T follicular helper cell (primary cell): ENCODE results near the gene CCDC87.
"Not testable (repeated sequence)": the region's sequence is repeated elsewhere in the genome, so short reads cannot be mapped to it uniquely, and the experiment has no call there.

Experiments
- DNase-seq: peaks from one replicate; pipeline ENCODE4 v3.0.0-alpha.2; 2020; ENCODE audit warnings: low read depth
- total RNA-seq, 2 experiments: gene quantifications; one replicate each; lab custom pipeline; 2026; lab: John Stamatoyannopoulos, UW

The CCDC87 gene, protein sequence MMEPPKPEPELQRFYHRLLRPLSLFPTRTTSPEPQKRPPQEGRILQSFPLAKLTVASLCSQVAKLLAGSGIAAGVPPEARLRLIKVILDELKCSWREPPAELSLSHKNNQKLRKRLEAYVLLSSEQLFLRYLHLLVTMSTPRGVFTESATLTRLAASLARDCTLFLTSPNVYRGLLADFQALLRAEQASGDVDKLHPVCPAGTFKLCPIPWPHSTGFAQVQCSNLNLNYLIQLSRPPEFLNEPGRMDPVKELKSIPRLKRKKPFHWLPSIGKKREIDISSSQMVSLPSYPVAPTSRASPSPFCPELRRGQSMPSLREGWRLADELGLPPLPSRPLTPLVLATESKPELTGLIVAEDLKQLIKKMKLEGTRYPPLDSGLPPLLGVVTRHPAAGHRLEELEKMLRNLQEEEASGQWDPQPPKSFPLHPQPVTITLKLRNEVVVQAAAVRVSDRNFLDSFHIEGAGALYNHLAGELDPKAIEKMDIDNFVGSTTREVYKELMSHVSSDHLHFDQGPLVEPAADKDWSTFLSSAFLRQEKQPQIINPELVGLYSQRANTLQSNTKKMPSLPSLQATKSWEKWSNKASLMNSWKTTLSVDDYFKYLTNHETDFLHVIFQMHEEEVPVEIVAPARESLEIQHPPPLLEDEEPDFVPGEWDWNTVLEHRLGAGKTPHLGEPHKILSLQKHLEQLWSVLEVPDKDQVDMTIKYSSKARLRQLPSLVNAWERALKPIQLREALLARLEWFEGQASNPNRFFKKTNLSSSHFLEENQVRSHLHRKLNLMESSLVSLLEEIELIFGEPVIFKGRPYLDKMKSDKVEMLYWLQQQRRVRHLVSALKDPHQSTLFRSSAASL
- total RNA-seq = 0.39 to 0.66 reads per million in 2 experiments

DNA sequence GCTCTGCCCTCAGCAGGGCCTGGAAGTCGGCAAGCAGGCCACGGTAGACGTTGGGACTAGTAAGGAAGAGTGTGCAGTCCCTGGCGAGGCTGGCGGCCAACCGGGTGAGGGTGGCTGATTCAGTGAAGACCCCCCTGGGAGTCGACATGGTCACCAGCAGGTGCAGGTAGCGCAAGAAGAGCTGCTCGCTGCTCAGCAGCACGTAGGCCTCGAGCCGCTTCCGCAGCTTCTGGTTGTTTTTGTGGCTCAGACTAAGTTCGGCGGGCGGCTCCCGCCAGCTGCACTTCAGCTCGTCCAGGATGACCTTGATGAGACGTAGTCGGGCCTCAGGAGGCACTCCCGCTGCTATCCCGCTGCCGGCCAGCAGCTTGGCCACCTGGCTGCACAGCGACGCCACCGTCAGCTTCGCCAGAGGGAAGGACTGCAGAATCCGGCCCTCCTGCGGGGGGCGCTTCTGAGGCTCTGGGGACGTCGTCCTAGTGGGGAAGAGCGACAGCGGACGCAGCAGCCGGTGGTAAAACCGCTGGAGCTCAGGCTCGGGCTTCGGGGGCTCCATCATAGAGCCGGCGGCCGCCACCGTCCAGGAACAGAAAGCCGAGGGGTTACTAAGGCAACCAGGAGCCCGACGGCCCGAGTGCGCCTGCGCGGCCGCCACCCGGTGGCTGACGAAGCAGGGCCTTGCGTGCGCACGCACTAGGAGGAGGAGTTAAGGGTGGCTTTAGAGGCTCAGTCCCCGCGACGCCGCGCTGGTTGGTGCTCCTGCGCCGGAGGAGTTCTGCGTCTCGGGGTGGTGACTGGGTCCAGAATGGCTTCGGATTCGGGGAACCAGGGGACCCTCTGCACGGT, at the start of gene CCDC87, which contains the start of gene CCS:
Gene CCDC87, minus strand, starts transcription at position 607 of the 846 bp plus-strand sequence. Its CDS starts 48 bp downstream, at position 559.
Gene CCS, plus strand, starts transcription at position 729 of the 846 bp plus-strand sequence. Its CDS starts 77 bp downstream, at position 806.
- peak; percentile 98 for DNase-seq

DNA sequence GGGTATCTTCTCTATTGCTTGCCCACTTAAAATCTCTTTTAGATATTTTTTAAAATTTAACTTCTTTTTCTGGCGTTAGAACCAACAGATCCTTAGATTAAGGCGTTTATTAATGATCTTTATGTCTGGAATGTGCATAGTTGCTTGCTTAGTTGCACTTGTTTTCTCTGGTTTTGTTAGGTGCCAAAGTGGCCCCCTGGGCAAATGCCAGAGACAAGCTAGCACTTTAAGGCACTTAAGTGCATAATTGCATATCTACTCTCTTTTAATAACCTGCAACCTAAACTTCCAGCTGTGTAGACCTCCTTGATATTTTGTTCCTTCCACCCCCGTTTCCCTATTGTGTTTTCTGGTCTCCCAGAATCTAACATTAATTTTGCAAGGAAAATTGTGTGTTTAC, 49.0 kb upstream of the CCDC87 start:
- no peak for DNase-seq

DNA sequence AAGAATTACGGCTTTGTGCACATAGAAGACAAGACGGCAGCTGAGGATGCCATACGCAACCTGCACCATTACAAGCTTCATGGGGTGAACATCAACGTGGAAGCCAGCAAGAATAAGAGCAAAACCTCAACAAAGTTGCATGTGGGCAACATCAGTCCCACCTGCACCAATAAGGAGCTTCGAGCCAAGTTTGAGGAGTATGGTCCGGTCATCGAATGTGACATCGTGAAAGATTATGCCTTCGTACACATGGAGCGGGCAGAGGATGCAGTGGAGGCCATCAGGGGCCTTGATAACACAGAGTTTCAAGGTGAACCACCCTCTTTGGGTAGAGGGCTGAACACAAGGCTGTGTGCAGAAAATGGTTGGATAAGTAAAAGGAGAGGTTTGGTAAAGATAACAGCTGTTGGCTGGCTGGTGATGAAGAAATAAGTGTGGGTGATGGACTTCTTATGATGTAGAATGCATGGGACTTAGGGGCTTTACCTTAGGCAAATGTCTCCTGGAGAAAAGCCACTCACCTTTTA, 47.0 kb upstream of the CCDC87 start:
- not testable (repeated sequence) for DNase-seq

DNA sequence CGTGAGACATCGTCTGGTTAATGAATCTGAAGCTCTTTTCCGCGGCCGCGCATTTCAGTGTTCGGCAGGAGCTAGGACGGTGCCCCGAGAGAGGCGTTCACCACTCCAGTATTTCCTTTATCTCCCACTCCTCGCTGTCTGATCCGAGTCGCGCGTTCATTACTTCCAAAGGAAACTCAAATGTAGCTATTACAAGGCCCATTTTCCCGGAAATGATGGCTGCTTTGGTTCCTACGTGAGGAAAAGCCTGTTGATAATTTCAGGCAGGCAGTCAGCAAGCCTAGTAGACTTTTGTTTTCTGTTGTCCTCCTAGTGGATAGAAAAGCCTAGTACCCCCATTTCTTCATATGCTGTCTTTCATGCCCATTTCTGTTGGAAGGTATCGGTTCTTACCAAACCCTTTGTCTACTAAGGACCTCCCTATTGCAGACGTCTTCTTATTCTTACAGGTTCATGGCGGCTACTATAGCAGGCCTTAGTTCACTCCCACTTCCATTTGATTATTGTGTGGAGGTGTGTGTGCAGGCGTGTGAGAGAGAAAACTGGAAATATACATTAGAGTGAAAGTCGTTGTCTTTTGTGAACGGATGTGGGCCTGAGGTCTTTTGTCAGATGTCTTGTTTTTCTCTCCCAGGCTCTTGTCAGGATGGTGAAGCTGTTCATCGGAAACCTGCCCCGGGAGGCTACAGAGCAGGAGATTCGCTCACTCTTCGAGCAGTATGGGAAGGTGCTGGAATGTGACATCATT, 46.4 kb upstream of the CCDC87 start:
- no peak for DNase-seq

DNA sequence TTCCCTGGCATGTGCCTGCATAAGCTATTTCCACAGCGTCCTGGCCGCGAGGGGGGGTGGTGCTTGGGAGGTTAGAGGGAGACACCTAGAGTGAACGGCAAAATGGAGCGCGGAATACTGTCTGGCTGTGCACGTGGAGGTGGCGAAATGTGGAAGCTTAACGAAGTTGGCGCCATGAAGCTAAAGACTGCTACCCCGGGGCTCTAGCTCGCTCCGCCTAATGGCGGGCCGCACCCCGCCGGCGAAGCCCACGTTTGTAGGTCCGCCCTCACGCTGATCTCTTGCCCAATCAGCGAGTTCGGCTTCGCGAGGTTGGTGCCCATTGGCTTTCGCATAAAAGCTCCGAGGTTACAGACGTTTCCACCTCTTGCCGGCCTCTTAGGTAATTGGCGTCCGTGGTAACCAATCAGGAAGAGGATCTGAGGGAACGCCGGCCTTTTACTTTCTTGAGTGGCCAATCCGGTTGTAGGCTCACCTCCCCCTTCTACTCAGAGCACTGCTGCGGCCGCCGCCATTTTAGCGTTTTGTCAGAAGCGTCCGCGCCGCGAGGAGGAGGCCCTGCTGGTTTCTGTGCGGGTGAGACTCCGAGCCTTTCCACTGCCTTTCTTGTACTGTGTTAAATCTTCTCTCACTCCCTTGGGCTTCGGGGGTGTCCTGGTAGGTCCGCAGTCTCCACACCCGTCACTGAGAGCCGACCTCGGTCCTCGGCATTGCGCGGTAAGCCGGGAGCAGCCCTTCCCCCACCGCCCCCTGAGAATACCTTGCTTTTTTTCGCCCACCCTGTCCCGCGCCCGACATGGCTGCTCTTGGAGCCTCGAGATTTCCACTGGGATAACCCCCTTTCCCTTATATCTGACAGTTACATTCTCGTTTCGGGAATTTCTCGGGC, 45.6 kb upstream of the CCDC87 start, which contains the start of gene RBM4:
Gene RBM4, plus strand, starts transcription at position 527 of the 889 bp plus-strand sequence. CDS start 1,009 bp downstream, outside the sequence.
- peak; percentile 96 for DNase-seq

DNA sequence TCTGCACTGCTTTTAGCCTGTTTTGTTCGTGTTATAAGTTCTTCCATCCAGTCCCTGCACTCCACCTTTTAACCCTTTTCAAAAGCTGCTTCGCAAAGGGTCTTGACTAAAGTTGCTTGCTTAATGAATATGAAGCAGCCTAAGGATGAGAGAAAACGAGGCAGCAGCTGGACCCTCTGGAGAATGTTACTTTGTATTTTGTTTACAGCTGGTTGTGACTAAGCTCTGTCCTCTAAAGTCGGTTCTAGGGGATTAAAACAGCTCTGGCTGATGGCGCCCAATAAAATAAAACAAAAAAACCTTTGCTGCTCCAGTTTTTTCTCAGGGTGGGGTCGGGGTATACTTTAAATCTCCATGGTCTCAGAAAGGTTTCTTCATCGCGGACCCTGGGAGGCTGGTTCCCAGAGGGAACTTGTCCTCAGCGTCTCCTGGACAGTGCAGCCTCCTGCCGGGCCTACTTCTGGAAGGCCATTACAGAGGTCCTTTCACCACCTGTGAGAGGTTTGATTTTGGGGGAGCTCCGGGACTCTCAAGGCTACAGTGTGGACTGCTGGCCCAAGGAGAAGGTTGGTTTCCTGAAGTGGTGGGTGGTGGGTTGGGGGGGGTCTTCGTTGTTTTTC, 44.8 kb upstream of the CCDC87 start:
- no peak for DNase-seq

DNA sequence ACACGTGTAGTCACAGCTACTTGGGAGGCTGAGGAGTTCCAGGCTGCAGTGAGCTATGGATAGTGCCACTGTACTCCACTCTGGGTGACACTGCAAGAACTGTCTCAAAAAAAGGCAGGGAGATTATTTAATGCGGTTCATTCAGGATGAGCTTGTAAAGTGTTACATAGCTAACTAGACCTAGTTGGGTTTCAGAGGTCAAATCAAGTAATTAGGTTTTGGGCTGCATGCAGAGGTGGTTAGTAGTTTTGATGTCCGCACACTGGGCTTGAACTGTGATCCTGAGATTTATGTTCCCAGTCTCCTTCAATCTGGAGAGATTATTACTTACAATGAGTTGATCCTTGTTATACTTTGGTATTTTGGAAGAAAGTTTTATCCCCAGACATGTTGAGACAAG, 43.5 kb upstream of the CCDC87 start:
- no peak for DNase-seq

DNA sequence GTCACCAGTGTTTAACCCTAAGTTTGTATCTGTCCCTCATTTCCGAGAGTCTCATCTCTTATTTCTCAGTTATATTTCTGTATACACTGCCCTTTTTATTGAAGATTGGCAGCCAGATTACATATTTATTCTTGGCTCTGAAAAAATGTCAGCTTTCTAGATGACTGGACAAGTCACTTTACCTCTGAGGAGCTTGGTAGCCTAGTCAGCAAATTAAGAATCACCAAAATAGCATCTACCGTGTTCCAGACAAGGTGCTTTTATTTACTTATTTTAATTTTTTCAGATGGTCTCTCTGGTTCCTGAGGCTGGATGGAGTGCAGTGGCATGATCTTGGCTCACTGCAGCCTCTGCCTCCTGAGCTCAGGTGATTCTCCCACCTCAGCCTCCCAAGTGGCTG, 40.1 kb upstream of the CCDC87 start:
- no peak for DNase-seq

DNA sequence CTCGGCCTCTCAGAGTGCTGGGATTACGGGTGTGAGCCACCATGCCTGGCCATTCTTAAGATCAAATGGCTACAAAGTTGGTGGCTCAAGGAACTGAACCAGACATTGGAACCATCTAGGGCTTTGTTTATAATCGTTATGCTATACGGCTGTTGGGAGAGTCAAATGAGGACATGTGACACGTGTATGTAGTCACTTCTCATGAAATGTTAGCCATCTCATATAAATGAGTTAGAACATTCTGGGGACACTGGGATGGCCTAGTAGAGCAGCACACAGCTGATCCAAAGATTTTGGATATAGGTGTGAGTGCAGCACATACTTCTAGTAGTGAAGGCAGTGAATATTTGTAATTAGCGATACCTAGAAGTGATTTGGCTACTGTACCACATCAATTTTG, 39.0 kb upstream of the CCDC87 start:
- no peak for DNase-seq

DNA sequence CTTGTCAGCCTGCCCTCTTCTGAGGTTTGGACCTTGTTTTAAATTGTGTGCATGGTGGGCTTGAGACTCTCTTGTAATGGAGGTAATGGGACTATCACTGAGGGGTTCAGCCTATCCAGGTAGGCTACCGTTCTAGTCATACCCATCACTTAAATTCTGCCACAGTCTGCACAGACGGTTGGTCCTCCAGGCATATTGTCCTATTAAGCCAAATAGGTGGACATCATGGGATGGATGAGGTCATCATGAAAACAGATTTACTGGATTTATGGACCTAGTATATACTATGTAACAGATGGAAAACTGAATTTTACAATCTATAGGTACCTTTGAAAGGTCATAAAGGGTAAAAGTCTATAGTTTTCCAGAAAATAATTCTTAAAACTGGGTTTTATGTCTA, 36.5 kb upstream of the CCDC87 start:
- DNase-seq = no peak

DNA sequence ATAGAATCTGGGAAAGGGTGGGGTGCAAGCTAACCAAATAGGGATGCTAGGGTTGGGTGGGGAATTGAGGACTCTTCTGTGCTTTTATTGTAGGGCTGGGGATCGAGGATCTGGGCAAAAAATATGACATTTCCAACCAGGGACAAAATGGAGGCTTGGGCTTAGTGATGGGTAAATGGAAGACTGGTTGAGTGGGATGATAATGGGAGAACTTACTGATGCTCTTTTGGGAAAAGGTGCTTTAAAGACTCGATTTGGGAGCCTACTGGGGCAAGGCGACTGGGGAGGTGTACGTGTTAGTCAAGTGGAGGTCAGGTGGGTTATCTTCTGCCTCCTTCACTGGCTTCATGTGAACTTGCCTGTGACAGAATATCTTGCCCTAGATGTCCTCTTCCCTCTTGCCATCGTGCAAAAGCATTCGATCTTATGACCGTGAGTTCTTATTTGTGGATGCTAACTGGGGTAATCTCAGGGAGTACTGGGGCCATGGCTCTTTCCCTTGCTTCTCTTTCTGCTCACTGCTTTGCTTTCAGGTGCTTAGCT, 35.3 kb upstream of the CCDC87 start:
- DNase-seq = no peak

DNA sequence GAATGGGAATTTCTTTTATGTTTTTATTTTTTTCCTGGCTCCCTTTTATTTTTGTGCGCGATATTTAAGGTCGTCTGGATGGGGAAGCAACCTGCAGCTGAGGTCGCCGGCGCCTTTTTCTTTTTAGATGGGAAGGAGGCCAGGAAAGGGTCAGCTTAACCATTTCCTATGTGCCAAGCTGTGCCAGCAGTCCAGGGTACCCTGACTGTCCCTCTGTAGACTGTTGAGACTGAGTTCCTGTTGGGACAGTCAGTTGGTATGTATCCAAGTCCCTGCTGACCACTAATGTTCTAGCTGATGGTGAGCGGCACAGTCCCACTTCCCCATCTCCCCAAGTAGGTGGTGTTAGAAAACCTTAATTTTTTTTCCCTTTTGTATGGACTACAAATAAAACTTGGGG, 34.1 kb upstream of the CCDC87 start:
- DNase-seq = no peak

DNA sequence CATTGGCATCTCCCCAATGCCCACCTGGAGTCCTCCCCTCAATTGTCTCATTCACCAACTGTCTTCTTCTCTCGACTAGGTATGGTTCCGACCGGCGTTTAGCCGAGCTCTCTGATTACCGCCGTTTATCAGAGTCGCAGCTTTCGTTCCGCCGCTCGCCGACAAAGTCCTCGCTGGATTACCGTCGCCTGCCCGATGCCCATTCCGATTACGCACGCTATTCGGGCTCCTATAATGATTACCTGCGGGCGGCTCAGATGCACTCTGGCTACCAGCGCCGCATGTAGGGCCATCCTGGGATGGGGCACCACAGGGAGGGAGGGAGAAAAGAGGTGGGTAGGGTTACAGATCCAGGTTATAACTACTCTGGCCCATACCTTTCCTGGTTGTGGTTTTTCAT, 33.5 kb upstream of the CCDC87 start:
- DNase-seq = no peak

DNA sequence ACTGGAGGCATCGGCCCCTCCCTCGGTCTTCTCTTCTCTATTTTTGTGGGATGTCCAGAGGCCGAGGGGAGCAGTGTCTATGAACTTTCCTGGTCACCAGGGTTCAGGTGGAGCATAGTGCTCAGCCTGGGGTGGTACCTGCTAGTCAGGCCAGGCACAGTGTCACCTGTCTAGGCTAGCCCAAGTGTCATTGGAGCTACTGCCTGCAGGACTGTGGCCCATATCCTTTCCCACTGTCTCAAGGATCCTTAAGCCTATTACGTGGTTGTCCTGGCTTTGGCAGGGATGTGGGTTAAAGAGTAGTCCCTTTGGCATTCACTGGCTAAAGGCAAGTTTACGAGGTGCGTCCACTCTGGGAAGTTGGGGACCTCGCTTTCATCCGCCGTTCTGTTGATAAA, 32.9 kb upstream of the CCDC87 start:
- no peak for DNase-seq

DNA sequence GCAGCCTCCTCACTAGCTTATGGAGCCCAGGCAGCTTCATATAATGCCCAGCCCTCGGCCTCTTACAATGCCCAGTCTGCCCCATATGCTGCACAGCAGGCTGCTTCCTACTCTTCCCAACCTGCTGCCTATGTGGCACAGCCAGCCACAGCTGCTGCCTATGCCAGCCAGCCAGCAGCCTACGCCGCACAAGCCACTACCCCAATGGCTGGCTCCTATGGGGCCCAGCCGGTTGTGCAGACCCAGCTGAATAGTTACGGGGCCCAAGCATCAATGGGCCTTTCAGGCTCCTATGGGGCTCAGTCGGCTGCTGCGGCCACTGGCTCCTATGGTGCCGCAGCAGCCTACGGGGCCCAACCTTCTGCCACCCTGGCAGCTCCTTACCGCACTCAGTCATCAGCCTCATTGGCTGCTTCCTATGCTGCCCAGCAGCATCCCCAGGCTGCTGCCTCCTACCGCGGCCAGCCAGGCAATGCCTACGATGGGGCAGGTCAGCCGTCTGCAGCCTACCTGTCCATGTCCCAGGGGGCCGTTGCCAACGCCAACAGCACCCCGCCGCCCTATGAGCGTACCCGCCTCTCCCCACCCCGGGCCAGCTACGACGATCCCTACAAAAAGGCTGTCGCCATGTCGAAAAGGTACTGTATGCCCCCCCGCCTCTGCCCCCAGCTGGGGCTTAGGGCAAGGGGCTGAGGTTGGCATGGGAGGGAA, 32.3 kb upstream of the CCDC87 start:
- no peak for DNase-seq

DNA sequence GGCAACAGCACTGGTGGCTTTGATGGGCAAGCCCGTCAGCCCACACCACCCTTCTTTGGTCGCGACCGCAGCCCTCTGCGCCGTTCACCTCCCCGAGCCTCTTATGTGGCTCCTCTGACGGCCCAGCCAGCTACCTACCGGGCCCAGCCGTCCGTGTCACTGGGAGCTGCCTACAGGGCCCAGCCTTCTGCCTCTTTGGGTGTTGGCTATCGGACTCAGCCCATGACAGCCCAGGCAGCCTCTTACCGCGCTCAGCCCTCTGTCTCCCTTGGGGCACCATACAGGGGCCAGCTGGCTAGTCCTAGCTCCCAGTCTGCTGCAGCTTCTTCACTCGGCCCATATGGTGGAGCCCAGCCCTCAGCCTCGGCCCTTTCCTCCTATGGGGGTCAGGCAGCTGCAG, 31.6 kb upstream of the CCDC87 start:
- no peak for DNase-seq

DNA sequence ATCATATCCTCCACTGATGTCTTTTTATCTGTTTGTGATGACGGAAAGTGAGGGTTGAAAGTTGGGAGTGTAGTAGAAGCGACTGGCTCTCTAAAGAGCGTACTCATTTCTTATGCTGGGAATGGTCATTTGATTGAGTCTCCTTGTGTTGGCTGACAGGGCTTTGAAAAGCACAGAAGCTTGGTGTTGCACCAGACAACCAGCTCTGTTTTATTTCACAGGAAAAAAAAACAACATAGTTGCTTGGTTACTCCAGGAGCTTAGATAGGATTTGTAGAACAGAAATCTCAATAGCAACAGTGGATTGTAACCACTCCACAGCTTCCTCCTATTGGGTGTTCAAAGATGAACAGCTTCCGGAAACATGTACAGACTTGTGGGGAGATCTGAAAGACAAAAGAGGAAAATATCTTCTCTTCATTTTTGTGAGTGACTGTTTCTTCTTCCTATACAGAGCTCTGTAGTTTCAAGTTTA, 26.3 kb upstream of the CCDC87 start:
- peak; percentile 36 for DNase-seq

DNA sequence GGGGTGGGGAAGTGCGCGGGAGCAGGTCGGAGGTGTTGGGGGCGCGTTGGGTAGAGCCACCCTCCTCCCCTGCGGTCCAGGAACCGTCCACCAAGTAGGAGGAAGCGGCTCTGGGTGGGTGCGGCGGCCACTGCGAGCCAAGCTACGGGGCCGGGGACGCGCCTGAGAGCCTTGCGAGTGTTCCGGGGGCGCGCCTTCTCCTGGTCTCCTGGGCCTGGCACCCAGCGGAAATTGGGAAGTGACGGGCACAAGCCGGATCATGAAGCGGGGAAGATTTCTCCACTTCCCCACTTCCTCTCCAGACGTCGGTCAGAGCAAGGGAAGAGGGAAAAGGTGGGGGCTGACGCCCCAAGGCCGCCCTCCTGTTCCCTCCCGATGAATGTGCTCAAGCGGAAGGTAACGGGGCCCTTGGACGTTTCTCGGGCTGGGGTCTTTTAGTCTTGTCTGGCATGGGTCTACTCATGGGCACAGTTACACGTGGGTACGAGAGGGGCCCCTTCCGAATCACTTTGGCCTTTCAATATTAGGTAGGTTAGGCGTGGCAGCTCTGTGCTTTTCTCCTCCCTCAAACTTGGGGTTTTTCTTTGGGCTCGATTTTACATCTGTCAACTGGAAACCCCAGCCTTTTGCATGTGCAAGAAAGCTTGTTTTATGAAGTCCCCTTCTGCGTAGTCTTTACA, 24.4 kb upstream of the CCDC87 start:
- DNase-seq = no peak
